Measurements from ENCODE around the gene COL28A1.
"Not testable (repeated sequence)": the region's sequence is repeated elsewhere in the genome, so short reads cannot be mapped to it uniquely, and the experiment has no call there.

DNA sequence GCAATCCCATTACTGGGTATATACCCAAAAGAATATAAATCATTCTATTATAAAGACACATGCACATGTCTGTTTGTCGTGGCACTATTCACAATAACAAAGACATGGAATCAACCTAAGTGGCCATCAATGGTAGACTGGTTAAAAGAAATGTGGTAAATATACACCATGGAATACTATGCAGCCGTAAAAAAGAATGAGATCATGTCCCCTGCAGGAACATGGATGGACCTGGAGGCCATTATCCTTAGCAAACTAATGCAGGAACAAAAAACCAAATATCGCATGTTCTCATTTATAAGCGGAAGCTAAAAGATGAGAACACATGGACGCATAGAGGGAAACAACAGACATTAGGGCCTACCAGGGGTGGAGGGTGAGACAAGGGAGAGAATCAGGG is 25.9 kb upstream of the COL28A1 start:
- not testable (repeated sequence) for TF ChIP-seq POLR2A (IDR thresholded peaks at IDR 0.05)
- TF ChIP-seq, protein P1, sequence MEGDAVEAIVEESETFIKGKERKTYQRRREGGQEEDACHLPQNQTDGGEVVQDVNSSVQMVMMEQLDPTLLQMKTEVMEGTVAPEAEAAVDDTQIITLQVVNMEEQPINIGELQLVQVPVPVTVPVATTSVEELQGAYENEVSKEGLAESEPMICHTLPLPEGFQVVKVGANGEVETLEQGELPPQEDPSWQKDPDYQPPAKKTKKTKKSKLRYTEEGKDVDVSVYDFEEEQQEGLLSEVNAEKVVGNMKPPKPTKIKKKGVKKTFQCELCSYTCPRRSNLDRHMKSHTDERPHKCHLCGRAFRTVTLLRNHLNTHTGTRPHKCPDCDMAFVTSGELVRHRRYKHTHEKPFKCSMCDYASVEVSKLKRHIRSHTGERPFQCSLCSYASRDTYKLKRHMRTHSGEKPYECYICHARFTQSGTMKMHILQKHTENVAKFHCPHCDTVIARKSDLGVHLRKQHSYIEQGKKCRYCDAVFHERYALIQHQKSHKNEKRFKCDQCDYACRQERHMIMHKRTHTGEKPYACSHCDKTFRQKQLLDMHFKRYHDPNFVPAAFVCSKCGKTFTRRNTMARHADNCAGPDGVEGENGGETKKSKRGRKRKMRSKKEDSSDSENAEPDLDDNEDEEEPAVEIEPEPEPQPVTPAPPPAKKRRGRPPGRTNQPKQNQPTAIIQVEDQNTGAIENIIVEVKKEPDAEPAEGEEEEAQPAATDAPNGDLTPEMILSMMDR (IDR thresholded peaks at IDR 0.05): not testable (repeated sequence)
